ENCODE results near the gene EEA1. TPM values are rescaled to one million over a fixed set of nuclear protein-coding genes. Genes with fewer than 3 reads are reported as not detected.

Gene EEA1
- total RNA-seq, 1 donor from 2014 or later = 31.1 TPM

DNA sequence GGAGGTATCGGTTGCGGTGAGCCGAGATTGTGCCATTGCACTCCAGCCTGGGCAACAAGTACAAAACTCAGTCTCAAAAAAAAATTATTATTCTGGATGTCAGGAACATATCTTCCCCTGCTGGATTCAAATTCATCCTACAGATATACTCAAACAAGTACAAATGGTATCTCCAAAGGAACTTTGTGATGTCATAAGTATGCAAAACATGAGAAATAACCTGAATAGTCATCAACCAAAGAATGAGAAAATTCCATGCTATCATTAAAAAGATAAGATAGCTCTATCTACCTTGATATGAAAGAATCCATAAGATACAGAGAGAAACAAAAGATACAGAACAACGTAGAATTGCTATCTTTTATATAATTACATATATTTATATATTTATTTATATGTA, 67.7 kb downstream of the EEA1 start:
- Mint-ChIP-seq H3K27me3 (ENCODE audit: unreplicated experiment) (no peaks in the 10 kb centered on the region), H3K36me3 (ENCODE audit: unreplicated experiment) (peaks cover 51% of the 10 kb centered on the region), H3K4me1 (ENCODE audit: unreplicated experiment) (no peaks in the 10 kb centered on the region), H3K4me3 (ENCODE audit: unreplicated experiment) (no peak overlapping the region), H3K27ac (ENCODE audit: unreplicated experiment) (no peak overlapping the region), H3K9me3 (ENCODE audit: unreplicated experiment) (peaks cover 6% of the 10 kb centered on the region)
- no peak for TF ChIP-seq CTCF (IDR thresholded peaks at IDR 0.05)
- DNase-seq (ENCODE audit: extremely low spot score, unreplicated experiment) = no peak

DNA sequence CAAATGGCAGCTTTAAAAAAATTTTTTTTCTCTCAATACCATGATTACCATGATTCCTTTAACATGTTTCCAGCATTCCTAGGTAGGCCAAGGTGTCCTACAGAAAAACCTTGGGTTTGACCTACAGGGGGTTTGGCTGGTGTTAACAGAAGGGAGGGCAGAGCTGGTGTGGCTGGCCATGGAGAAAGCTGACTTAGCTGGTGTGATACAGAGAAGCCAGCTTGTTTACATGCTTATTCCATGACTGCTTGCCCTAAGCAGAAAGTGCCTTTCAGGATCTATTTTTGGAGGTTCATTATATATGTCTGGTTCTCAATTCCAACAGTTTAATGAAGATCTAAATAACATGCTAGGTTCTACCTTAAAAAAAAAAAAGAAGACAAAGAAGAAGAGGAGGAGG, 68.6 kb downstream of the EEA1 start:
- Mint-ChIP-seq H3K9me3 (ENCODE audit: unreplicated experiment) (peaks cover 6% of the 10 kb centered on the region), H3K4me1 (ENCODE audit: unreplicated experiment) (no peaks in the 10 kb centered on the region), H3K4me3 (ENCODE audit: unreplicated experiment) (no peak overlapping the region), H3K27ac (ENCODE audit: unreplicated experiment) (no peak overlapping the region), H3K27me3 (ENCODE audit: unreplicated experiment) (no peaks in the 10 kb centered on the region), H3K36me3 (ENCODE audit: unreplicated experiment) (peaks cover 51% of the 10 kb centered on the region)
- no peak for TF ChIP-seq CTCF (IDR thresholded peaks at IDR 0.05)
- DNase-seq (ENCODE audit: extremely low spot score, unreplicated experiment) = no peak

DNA sequence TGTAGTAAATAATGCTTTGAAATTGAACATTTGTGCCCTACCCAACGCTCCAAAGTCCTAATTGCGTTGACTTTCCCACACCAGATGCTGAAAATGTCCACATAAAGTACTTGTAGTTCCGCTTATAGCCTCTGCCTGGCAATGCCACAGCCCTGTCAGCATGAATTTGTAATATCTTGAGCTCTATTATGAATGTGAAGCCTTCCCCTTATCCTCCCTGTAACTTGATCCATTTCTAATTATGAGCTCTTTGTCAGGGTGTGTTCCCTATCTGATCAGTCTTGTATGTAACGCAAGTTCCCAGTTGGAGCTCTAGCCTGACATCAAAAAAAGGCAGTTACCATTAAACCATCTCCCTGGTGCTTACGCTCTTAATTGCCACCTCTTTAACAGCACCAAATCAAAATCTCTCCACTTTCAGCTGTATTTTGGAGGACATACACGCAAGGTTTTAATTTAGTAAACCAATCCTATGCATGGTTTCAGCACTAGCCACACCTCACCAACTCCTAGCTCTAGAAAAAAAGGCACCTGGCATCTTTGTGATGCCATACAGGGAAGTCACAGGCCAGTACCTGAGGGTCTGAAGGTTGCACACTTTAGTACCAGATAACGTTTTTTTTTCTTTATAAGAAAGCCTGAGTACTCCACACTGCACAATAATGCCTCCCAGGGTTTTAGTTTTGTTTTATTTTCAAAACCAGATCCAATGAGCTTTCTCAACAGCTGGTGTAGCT, 69.3 kb downstream of the EEA1 start:
- DNase-seq (ENCODE audit: extremely low spot score, unreplicated experiment) = no peak
- TF ChIP-seq CTCF (IDR thresholded peaks at IDR 0.05) = no peak
- no peak overlapping the region for H3K4me3 Mint-ChIP-seq (ENCODE audit: unreplicated experiment)
- H3K36me3 Mint-ChIP-seq (ENCODE audit: unreplicated experiment) = peaks cover 51% of the 10 kb centered on the region
- H3K27ac Mint-ChIP-seq (ENCODE audit: unreplicated experiment) = no peak overlapping the region
- no peaks in the 10 kb centered on the region for H3K4me1 Mint-ChIP-seq (ENCODE audit: unreplicated experiment)
- H3K27me3 Mint-ChIP-seq (ENCODE audit: unreplicated experiment) = no peaks in the 10 kb centered on the region
- peaks cover 6% of the 10 kb centered on the region for H3K9me3 Mint-ChIP-seq (ENCODE audit: unreplicated experiment)

DNA sequence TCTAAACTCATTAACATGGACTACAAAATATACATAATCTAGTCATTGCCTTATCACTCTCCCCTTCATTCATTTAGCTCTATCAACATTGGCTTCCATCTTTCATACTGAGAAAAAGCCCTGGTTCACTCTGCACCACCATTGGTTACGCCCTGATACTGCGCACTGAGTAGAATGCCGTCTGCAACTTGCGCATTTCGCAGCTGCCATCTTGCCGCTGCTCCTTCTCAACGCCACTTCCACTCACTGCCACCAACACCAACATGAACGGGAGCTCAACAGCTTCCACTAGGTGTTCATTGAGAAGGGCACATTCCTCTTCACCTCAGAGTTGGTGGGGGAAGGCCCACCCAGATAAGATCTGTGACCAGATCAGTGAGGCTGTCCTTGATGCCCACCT, 71.3 kb downstream of the EEA1 start:
- H3K27ac Mint-ChIP-seq (ENCODE audit: unreplicated experiment) = no peak overlapping the region
- no peak overlapping the region for H3K4me3 Mint-ChIP-seq (ENCODE audit: unreplicated experiment)
- peaks cover 39% of the 10 kb centered on the region for H3K36me3 Mint-ChIP-seq (ENCODE audit: unreplicated experiment)
- DNase-seq (ENCODE audit: extremely low spot score, unreplicated experiment) = no peak
- H3K27me3 Mint-ChIP-seq (ENCODE audit: unreplicated experiment) = no peaks in the 10 kb centered on the region
- no peaks in the 10 kb centered on the region for H3K4me1 Mint-ChIP-seq (ENCODE audit: unreplicated experiment)
- peaks cover 6% of the 10 kb centered on the region for H3K9me3 Mint-ChIP-seq (ENCODE audit: unreplicated experiment)
- no peak for TF ChIP-seq CTCF (IDR thresholded peaks at IDR 0.05)

GRCh38 chr12:92854344-92854743, 74.8 kb downstream of the EEA1 start:
- peaks cover 6% of the 10 kb centered on the region for H3K9me3 Mint-ChIP-seq (ENCODE audit: unreplicated experiment)
- no peak overlapping the region for H3K4me3 Mint-ChIP-seq (ENCODE audit: unreplicated experiment)
- peaks cover 19% of the 10 kb centered on the region for H3K4me1 Mint-ChIP-seq (ENCODE audit: unreplicated experiment)
- no peaks in the 10 kb centered on the region for H3K27me3 Mint-ChIP-seq (ENCODE audit: unreplicated experiment)
- H3K27ac Mint-ChIP-seq (ENCODE audit: unreplicated experiment) = no peak overlapping the region
- TF ChIP-seq CTCF (IDR thresholded peaks at IDR 0.05) = no peak
- DNase-seq (ENCODE audit: extremely low spot score, unreplicated experiment) = no peak
- peaks cover 29% of the 10 kb centered on the region for H3K36me3 Mint-ChIP-seq (ENCODE audit: unreplicated experiment)
